Dendritic cell treated with granulocyte-macrophage colony-stimulating factor and Interleukin-4, amounts not matched to agents 40 ng/mL and 50 ng/mL, for 4 days (primary cell): ENCODE data around the gene C1QBP.

Experiments
- H3K27ac Mint-ChIP-seq: one replicate; pipeline ENCODE4 v1.8.0; 2022; ENCODE audit warnings: mild to moderate bottlenecking, mixed read lengths
- H3K27me3 Mint-ChIP-seq: one replicate; pipeline ENCODE4 v1.8.0; 2022; ENCODE audit warnings: mild to moderate bottlenecking, mixed read lengths
- H3K36me3 Mint-ChIP-seq: one replicate; pipeline ENCODE4 v1.8.0; 2022; ENCODE audit warnings: low read depth, mixed read lengths
- H3K4me1 Mint-ChIP-seq: one replicate; pipeline ENCODE4 v1.8.0; 2022; ENCODE audit warnings: low read depth, mixed read lengths
- H3K4me3 Mint-ChIP-seq: one replicate; pipeline ENCODE4 v1.8.0; 2022; ENCODE audit warnings: mild to moderate bottlenecking, moderate library complexity, mixed read lengths
- H3K9me3 Mint-ChIP-seq: one replicate; pipeline ENCODE4 v1.8.0; 2022; ENCODE audit warnings: mixed read lengths
- intact Hi-C: fragments of 100-400 bp; cut with micrococcal nuclease; formaldehyde crosslinking; loops from one replicate; pipeline ENCODE4 v1.15.0; 2022

Gene C1QBP

GRCh38 chr17:5424909-5425308 lies 14.0 kb downstream of the C1QBP start:
- no peaks in the 10 kb centered on the region for H3K9me3 Mint-ChIP-seq
- intact Hi-C loops = no loop called here
- peaks cover 21% of the 10 kb centered on the region for H3K4me1 Mint-ChIP-seq

DNA sequence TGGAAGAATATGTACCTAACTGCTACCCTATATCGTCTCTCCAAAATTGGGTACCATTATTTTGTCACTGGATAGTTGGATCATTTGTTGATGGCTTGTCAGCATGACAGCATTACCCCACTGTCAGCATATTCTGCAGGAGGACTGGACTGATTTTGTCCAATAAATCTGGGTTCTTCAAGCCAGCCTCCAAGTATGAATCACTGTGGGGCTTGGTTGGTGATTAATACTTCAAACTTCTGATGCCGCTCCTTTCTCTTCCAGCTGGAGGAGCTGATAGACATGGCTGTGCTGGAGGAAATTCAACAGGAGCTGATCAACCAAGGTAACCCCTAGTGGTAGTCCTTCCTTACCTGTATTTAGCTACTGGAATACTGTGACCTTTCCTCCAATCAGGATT lies 16.4 kb downstream of the C1QBP start:
- H3K4me3 Mint-ChIP-seq = no peak overlapping the region
- H3K27me3 Mint-ChIP-seq = no peaks in the 10 kb centered on the region
- no peak overlapping the region for H3K27ac Mint-ChIP-seq

More at GRCh38 chr17:5424909-5425308, 14.0 kb downstream of the C1QBP start:
- H3K36me3 Mint-ChIP-seq = peaks cover 89% of the 10 kb centered on the region
- no peak overlapping the region for H3K4me3 Mint-ChIP-seq
- no peaks in the 10 kb centered on the region for H3K27me3 Mint-ChIP-seq
- H3K27ac Mint-ChIP-seq = no peak overlapping the region

GRCh38 chr17:5419959-5420653 lies 18.8 kb downstream of the C1QBP start, which contains the start of gene RPAIN:
RPAIN (plus strand) TSS chr17:5420182; CDS start chr17:5420211, 29 bp downstream.
- Mint-ChIP-seq H3K27me3 (no peaks in the 10 kb centered on the region), H3K36me3 (peaks cover 76% of the 10 kb centered on the region), H3K4me3 (peak within 1 kb of the TSS; percentile 100), H3K27ac (peak within 1 kb of the TSS; percentile 93), H3K4me1 (peaks cover 11% of the 10 kb centered on the region), H3K9me3 (no peaks in the 10 kb centered on the region)
- intact Hi-C loops = loop anchor here (1.0 kb wide), 2 partner anchors 19 to 66 kb away; partner anchors contain the start of genes C1QBP, DERL2 and MIS12

More for the DNA sequence above, 16.4 kb downstream of the C1QBP start:
- Mint-ChIP-seq H3K9me3 (no peaks in the 10 kb centered on the region), H3K4me1 (peaks cover 11% of the 10 kb centered on the region), H3K36me3 (peaks cover 80% of the 10 kb centered on the region)
- intact Hi-C loops = no loop called here

DNA sequence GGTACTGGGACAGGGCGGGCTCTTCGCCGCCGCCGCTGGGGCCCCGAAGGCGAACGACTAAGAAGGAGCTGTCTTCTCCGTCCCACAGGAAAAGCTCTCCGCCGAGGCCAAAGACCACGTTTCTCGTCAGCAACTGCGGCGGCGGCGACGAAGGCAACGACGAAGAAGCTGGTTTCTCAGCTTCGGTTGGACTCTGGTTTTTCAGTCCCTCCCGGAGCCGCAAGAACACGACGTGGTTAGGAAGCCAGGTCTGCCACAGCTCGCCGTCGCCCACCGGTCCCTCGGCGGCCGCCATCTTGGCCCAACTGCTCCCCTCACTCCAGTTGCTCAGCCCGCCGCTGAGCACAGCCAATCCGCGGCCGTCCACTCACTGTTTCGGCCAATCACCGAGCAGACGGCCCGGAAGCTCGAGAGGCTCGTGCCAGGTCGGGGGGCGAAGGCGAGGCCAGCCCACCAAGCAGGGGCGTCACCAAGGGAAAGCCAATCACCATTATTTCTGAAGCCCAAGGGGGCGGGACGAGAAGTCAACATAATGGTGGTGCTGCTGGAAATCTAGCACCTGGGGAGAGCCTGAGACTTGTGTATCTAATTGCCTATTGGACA lies 19.5 kb downstream of the C1QBP start, which contains the start of gene NUP88:
NUP88 (minus strand) TSS at position 307 of the 603 bp plus-strand sequence; CDS start at position 295, 12 bp downstream.
- peak within 1 kb of the TSS; percentile 93 for H3K27ac Mint-ChIP-seq
- H3K4me3 Mint-ChIP-seq = peak within 1 kb of the TSS; percentile 100
- intact Hi-C loops = loop anchor here (1.0 kb wide), 2 partner anchors 20 to 67 kb away; partner anchors contain the start of genes C1QBP, DERL2 and MIS12
- H3K27me3 Mint-ChIP-seq = no peaks in the 10 kb centered on the region
- no peaks in the 10 kb centered on the region for H3K9me3 Mint-ChIP-seq
- peaks cover 74% of the 10 kb centered on the region for H3K36me3 Mint-ChIP-seq
- H3K4me1 Mint-ChIP-seq = peaks cover 11% of the 10 kb centered on the region

DNA sequence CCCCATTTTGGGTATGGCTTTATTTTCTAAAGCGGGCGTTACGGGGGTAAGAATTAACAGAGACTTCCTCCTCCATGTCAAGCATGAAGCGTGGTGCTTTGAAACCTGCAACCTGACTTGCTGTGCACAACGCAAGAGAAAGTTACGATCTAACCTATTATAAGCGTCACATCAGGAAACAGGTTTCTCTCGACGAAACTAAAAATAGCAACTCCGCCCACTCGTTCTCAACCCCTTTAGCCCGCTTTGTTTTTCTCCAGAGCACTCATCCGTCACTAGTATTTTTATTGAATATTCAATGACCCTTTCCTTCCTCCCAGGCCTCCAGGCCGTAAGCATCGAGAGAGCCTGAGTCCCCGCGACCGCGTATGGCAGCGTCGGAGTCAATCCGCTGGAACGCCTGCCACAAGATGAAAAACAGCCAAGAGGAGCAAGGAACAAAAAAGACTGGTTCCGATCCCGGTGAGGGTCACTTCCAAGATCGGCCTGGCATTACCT lies 20.0 kb downstream of the C1QBP start:
- H3K4me3 Mint-ChIP-seq = peak overlapping the region; percentile 100
- intact Hi-C loops = loop anchor here (1.0 kb wide), 2 partner anchors 20 to 67 kb away; partner anchors contain the start of genes C1QBP, DERL2 and MIS12
- no peaks in the 10 kb centered on the region for H3K9me3 Mint-ChIP-seq
- H3K27ac Mint-ChIP-seq = peak overlapping the region; percentile 93
- no peaks in the 10 kb centered on the region for H3K27me3 Mint-ChIP-seq
- peaks cover 74% of the 10 kb centered on the region for H3K36me3 Mint-ChIP-seq
- H3K4me1 Mint-ChIP-seq = peaks cover 11% of the 10 kb centered on the region

DNA sequence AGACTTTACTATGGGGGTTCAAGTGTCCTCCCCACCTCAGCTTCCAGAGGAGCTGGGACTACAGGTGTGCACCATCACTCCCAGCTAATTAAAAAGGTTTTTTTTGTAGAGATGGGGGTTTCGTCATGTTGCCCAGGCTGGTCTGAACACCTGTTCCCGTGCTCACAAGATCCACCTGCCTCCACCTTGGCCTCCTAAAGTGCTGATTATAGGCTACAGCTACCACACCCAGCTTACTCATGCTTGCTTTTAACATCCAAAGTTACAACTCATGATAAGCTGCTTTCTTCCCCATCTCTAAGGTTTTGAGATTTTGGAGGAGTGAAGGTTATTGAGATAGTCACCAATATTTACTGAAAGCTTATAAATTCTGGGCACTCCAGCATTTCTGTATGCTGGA lies 22.1 kb downstream of the C1QBP start:
- H3K4me1 Mint-ChIP-seq = peaks cover 15% of the 10 kb centered on the region
- no peak overlapping the region for H3K4me3 Mint-ChIP-seq
- H3K27me3 Mint-ChIP-seq = no peaks in the 10 kb centered on the region
- H3K9me3 Mint-ChIP-seq = no peaks in the 10 kb centered on the region
- H3K36me3 Mint-ChIP-seq = peaks cover 74% of the 10 kb centered on the region
- no peak overlapping the region for H3K27ac Mint-ChIP-seq
- intact Hi-C loops = no loop called here

DNA sequence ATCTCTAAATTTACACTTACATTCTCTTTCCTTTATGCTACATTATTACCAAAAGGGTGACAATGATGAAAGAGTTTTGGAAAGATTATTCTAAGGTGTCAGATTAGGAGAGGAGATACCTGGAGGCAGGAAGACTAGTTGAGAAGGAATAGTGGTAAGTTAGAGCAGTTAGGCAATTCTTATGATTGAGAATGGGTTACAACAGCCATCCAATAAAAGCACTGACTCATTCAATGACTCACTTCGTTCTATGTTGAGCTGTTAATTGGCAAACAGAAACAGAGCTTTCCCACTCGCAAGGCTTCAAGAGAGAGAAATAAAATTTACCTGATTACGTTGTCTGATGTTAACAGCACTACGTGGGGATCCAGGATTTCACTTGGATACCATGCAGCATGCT lies 25.3 kb downstream of the C1QBP start:
- intact Hi-C loops = no loop called here
- no peak overlapping the region for H3K4me3 Mint-ChIP-seq
- no peaks in the 10 kb centered on the region for H3K9me3 Mint-ChIP-seq
- H3K36me3 Mint-ChIP-seq = peaks cover 56% of the 10 kb centered on the region
- H3K27me3 Mint-ChIP-seq = no peaks in the 10 kb centered on the region
- no peak overlapping the region for H3K27ac Mint-ChIP-seq
- peaks cover 5% of the 10 kb centered on the region for H3K4me1 Mint-ChIP-seq

DNA sequence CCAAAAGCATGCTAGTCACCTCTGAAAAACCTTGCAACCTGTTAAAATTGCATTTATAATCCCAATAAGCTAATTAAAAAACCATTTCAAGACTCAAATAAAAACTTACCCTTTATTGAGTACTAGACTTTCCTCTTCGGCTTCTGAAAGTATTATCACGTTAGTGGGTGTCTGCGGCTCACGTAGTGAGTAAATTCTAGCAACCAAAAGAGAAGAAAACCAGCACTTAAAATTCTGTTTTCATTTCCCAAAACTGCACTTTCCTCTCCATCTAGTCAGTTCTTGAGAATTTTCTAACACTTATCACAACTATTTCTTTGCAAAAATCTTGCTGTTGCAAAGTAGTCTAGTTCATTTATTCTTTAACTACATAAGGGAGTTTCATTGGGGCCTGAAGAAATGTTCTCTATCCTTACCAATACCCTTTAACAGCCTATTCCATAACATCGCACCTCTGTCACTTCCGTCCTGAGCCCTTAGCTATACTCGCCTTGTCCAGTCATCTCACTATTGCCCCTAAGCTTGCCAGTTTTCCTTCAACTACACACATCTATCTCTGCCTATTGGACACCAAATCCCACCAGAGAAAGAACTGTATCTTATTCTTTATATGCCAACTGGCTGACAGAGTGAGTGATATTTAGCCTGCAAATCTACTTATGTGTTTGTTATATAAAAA lies 28.2 kb downstream of the C1QBP start:
- Mint-ChIP-seq H3K9me3 (no peaks in the 10 kb centered on the region), H3K27me3 (no peaks in the 10 kb centered on the region), H3K27ac (no peak overlapping the region)

GRCh38 chr17:5408186-5408585 lies 30.8 kb downstream of the C1QBP start:
- H3K4me1 Mint-ChIP-seq = peaks cover 5% of the 10 kb centered on the region
- no peak overlapping the region for H3K4me3 Mint-ChIP-seq
- no peaks in the 10 kb centered on the region for H3K27me3 Mint-ChIP-seq
- intact Hi-C loops = no loop called here
- H3K36me3 Mint-ChIP-seq = peaks cover 16% of the 10 kb centered on the region
- no peak overlapping the region for H3K27ac Mint-ChIP-seq
- H3K9me3 Mint-ChIP-seq = no peaks in the 10 kb centered on the region

More for the DNA sequence above, 28.2 kb downstream of the C1QBP start:
- intact Hi-C loops = no loop called here
- peaks cover 5% of the 10 kb centered on the region for H3K4me1 Mint-ChIP-seq
- peaks cover 35% of the 10 kb centered on the region for H3K36me3 Mint-ChIP-seq
- H3K4me3 Mint-ChIP-seq = no peak overlapping the region

GRCh38 chr17:5405400-5405799 lies 33.6 kb downstream of the C1QBP start:
- intact Hi-C loops = no loop called here
- Mint-ChIP-seq H3K27ac (no peak overlapping the region), H3K9me3 (no peaks in the 10 kb centered on the region), H3K27me3 (no peaks in the 10 kb centered on the region), H3K36me3 (peaks cover 10% of the 10 kb centered on the region), H3K4me3 (no peak overlapping the region), H3K4me1 (no peaks in the 10 kb centered on the region)

- H3K4me3 Mint-ChIP-seq = no peak overlapping the region
- intact Hi-C loops = no loop called here
- no peaks in the 10 kb centered on the region for H3K27me3 Mint-ChIP-seq
- H3K9me3 Mint-ChIP-seq = no peaks in the 10 kb centered on the region
- no peak overlapping the region for H3K27ac Mint-ChIP-seq
- peaks cover 63% of the 10 kb centered on the region for H3K36me3 Mint-ChIP-seq
- H3K4me1 Mint-ChIP-seq = no peaks in the 10 kb centered on the region
Measured at GRCh38 chr17:5399767-5400166, 39.2 kb downstream of the C1QBP start.

DNA sequence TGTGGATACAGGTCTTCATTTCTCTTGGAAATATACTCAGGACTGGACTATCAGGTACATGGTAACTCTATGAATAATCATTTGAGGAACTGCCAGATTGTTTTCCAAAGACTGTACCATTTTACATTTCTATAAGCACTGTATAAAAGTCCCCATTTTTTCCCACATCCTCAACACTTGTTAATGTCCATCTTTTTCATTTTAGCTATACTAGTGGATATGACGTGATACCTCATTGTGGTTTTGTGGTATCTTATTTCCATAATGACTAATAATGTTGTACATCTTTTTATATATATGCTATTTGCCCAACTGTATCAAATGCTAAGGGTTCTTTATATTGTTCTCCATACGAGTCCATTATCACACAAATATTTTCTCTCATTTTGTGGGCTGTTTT lies 42.3 kb downstream of the C1QBP start:
- intact Hi-C loops = no loop called here
- no peaks in the 10 kb centered on the region for H3K27me3 Mint-ChIP-seq
- no peak overlapping the region for H3K4me3 Mint-ChIP-seq
- H3K4me1 Mint-ChIP-seq = no peaks in the 10 kb centered on the region
- peaks cover 95% of the 10 kb centered on the region for H3K36me3 Mint-ChIP-seq
- H3K27ac Mint-ChIP-seq = no peak overlapping the region
- no peaks in the 10 kb centered on the region for H3K9me3 Mint-ChIP-seq

DNA sequence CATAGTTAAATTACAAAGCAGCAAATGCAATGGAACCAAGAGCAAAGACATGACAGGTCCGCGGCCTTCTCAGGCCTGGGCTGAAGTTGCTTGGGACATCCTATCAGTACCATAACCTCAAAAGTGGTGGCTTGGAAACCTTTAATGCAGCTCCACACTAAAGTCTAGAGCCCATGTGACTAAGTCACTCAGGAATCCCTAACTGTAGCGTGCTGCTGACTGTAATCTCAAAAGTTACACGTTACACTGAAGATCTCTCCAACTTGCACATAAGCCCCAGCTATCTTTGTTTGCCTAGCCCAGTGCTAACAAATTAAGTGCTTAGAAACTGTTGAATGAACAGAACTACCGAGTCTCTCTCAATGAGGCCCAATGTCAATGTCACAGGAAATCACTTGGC lies 47.3 kb downstream of the C1QBP start:
- H3K27me3 Mint-ChIP-seq = no peaks in the 10 kb centered on the region
- intact Hi-C loops = no loop called here
- no peak overlapping the region for H3K4me3 Mint-ChIP-seq
- peaks cover 93% of the 10 kb centered on the region for H3K36me3 Mint-ChIP-seq
- H3K4me1 Mint-ChIP-seq = no peaks in the 10 kb centered on the region
- H3K27ac Mint-ChIP-seq = no peak overlapping the region
- no peaks in the 10 kb centered on the region for H3K9me3 Mint-ChIP-seq
